BE2C (cell line): Measurements from ENCODE around the gene DYRK3.
A peak's percentile ranks its signal among the peaks of the same experiment; 100 is the strongest.
"Not testable (repeated sequence)": the region's sequence is repeated elsewhere in the genome, so short reads cannot be mapped to it uniquely, and the experiment has no call there.

ENCODE experiments used
- DNase-seq: peaks from one replicate; pipeline ENCODE4 v3.0.0-alpha.2; 2020
- H3K27me3 ChIP-seq: fragments of 250-450 bp; sonication (Bioruptor Pico); 2 replicates; pipeline ENCODE4 v1.5.1; 2020; ENCODE audit warnings: mild to moderate bottlenecking
- H3K36me3 ChIP-seq: fragments of 250-450 bp; sonication (Bioruptor Pico); 2 replicates; pipeline ENCODE4 v1.5.1; 2020; ENCODE audit warnings: mild to moderate bottlenecking
- H3K4me1 ChIP-seq: fragments of 250-450 bp; sonication (Bioruptor Pico); 2 replicates; pipeline ENCODE4 v1.5.1; 2020
- H3K4me3 ChIP-seq: 2 replicates; pipeline ENCODE4 v1.5.1; 2011; ENCODE audit warnings: low read depth, low read length
- H3K9me3 ChIP-seq: fragments of 250-450 bp; sonication (Bioruptor Pico); 2 replicates; pipeline ENCODE4 v1.5.1; 2020
- TF ChIP-seq, protein P1 (sequence below): IDR thresholded peaks from 2 replicates; pipeline ENCODE4 v1.5.1; 2012; ENCODE audit warnings: mild to moderate bottlenecking, low read depth, low read length

DYRK3 gene

GRCh38 chr1:206635978-206636345 lies 626 bp downstream of the DYRK3 start:
- TF ChIP-seq, protein P1, sequence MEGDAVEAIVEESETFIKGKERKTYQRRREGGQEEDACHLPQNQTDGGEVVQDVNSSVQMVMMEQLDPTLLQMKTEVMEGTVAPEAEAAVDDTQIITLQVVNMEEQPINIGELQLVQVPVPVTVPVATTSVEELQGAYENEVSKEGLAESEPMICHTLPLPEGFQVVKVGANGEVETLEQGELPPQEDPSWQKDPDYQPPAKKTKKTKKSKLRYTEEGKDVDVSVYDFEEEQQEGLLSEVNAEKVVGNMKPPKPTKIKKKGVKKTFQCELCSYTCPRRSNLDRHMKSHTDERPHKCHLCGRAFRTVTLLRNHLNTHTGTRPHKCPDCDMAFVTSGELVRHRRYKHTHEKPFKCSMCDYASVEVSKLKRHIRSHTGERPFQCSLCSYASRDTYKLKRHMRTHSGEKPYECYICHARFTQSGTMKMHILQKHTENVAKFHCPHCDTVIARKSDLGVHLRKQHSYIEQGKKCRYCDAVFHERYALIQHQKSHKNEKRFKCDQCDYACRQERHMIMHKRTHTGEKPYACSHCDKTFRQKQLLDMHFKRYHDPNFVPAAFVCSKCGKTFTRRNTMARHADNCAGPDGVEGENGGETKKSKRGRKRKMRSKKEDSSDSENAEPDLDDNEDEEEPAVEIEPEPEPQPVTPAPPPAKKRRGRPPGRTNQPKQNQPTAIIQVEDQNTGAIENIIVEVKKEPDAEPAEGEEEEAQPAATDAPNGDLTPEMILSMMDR = no peak
- no peaks in the 10 kb centered on the region for H3K27me3 ChIP-seq
- no peaks in the 10 kb centered on the region for H3K9me3 ChIP-seq
- H3K36me3 ChIP-seq = no peaks in the 10 kb centered on the region
- no peak for DNase-seq
- peak overlapping the region; percentile 90 for H3K4me3 ChIP-seq
- peaks cover 8% of the 10 kb centered on the region for H3K4me1 ChIP-seq

DNA sequence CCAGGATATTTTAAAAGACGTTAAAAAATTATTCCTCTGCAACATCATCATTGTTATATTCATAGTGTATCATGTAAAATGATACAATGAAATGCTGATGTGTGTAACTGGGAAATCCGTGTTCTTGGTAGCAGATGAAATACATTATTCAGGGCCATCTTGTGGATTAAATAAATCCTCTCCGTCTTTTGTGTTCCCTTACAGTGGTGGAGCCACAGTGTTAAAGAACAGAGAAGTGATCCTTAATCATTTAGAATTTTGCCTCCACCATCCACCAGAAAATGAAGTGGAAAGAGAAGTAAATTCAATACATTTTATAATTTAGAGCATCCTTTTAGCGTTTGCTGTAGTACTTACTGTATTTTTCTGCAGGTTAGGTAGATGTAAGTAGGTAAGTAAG lies 1.3 kb downstream of the DYRK3 start:
- Histone ChIP-seq H3K27me3 (no peaks in the 10 kb centered on the region), H3K36me3 (no peaks in the 10 kb centered on the region), H3K9me3 (no peaks in the 10 kb centered on the region), H3K4me3 (peak overlapping the region; percentile 90), H3K4me1 (peaks cover 6% of the 10 kb centered on the region)
- DNase-seq = no peak
- TF ChIP-seq, protein P1 = no peak

- peaks cover 6% of the 10 kb centered on the region for H3K4me1 ChIP-seq
- H3K9me3 ChIP-seq = no peaks in the 10 kb centered on the region
- no peak overlapping the region; the same call in 1 of the 2 replicates for H3K4me3 ChIP-seq
- TF ChIP-seq, protein P1 = no peak
- no peaks in the 10 kb centered on the region for H3K27me3 ChIP-seq
- no peak for DNase-seq
- no peaks in the 10 kb centered on the region for H3K36me3 ChIP-seq
Observed at GRCh38 chr1:206637605-206638004, 2.3 kb downstream of the DYRK3 start.

- not testable (repeated sequence) for DNase-seq, H3K27me3 ChIP-seq, H3K4me1 ChIP-seq, H3K36me3 ChIP-seq, H3K9me3 ChIP-seq, H3K4me3 ChIP-seq
Observed at GRCh38 chr1:206642074-206642473, 6.7 kb downstream of the DYRK3 start.

GRCh38 chr1:206643118-206643698 lies 7.9 kb downstream of the DYRK3 start:
- TF ChIP-seq, protein P1 = no peak
- Histone ChIP-seq H3K4me3 (no peak overlapping the region), H3K9me3 (no peaks in the 10 kb centered on the region), H3K27me3 (no peaks in the 10 kb centered on the region), H3K4me1 (no peaks in the 10 kb centered on the region), H3K36me3 (peaks cover 8% of the 10 kb centered on the region)
- no peak for DNase-seq

- no peaks in the 10 kb centered on the region for H3K9me3 ChIP-seq
- peaks cover 14% of the 10 kb centered on the region for H3K36me3 ChIP-seq
- no peaks in the 10 kb centered on the region for H3K27me3 ChIP-seq
- H3K4me3 ChIP-seq = no peak overlapping the region
- no peak for DNase-seq
- TF ChIP-seq, protein P1 = no peak
- H3K4me1 ChIP-seq = no peaks in the 10 kb centered on the region
Observed at GRCh38 chr1:206646504-206646903, 11.2 kb downstream of the DYRK3 start.

GRCh38 chr1:206647224-206647623 lies 11.9 kb downstream of the DYRK3 start:
- no peaks in the 10 kb centered on the region for H3K4me1 ChIP-seq
- no peaks in the 10 kb centered on the region for H3K9me3 ChIP-seq
- peaks cover 18% of the 10 kb centered on the region for H3K36me3 ChIP-seq
- no peak overlapping the region for H3K4me3 ChIP-seq
- DNase-seq = no peak
- H3K27me3 ChIP-seq = no peaks in the 10 kb centered on the region
- TF ChIP-seq, protein P1 = no peak
